ENCODE results near the gene IGF1. TPM values are rescaled to one million over a fixed set of nuclear protein-coding genes. Genes with fewer than 3 reads are reported as not detected.

The IGF1 gene
- polyA plus RNA-seq, 1 of the 3 experiments (the other 2 are of a cell fraction), result 0.07 TPM

GRCh38 chr12:102441077-102441596 lies 39.2 kb downstream of the IGF1 start:
- Histone ChIP-seq H3K36me3 (replicated peaks in 1 of 2; ENCODE audit: control insufficient read depth in 1 of 2, insufficient read depth in 2 of 2, low read length in 1 of 2) (no peaks in the 10 kb centered on the region), H2AFZ (ENCODE audit: low read depth) (no peak overlapping the region), H3K9ac (no peak overlapping the region), H3K4me2 (no peak overlapping the region), H4K20me1 (ENCODE audit: insufficient read depth) (no peaks in the 10 kb centered on the region), H3K4me1 (ENCODE audit: control insufficient read depth in 1 of 2, insufficient read depth in 2 of 2, low read depth in 1 of 2, low read length in 1 of 2) (peaks cover 0 to 15% of the 10 kb centered on the region in 2 experiments; a peak in 1 of 4 replicates), H3K27me3 (ENCODE audit: insufficient read depth) (no peaks in the 10 kb centered on the region), H3K79me2 (ENCODE audit: insufficient read depth) (no peaks in the 10 kb centered on the region), H3F3A (replicated peaks; ENCODE audit: insufficient read depth) (no peaks in the 10 kb centered on the region), H3K9me2 (no peaks in the 10 kb centered on the region), H3K9me3 (no peaks in the 10 kb centered on the region), H3K27ac (ENCODE audit: low read depth in 2 of 2, low read length in 1 of 2) (no peak overlapping the region), H3K4me3 (ENCODE audit: low read depth in 2 of 2, low read length in 1 of 2) (no peak overlapping the region)
- ChIA-PET CTCF (no interaction called here), POLR2A (no interaction called here)
- 5% methylated on average over 1 of the region's 1 CpG for WGBS (ENCODE audit: low lambda C conversion rate)
- no peak for DNase-seq
- TF ChIP-seq SMC3 (IDR thresholded peaks at IDR 0.05; ENCODE audit: low read depth, low read length), result no peak
- TF ChIP-seq PBX3 (IDR thresholded peaks at IDR 0.05), result no peak
- TF ChIP-seq NFIC (IDR thresholded peaks at IDR 0.05; ENCODE audit: borderline replicate concordance), result no peak
- no peak for TF ChIP-seq NRF1 (IDR thresholded peaks at IDR 0.05; ENCODE audit: low read depth, low read length)
- no peak for TF ChIP-seq USF2 (IDR thresholded peaks at IDR 0.05; ENCODE audit: borderline replicate concordance, low read depth, low read length)
- no peak for TF ChIP-seq RAD21 (IDR thresholded peaks at IDR 0.05; ENCODE audit: low read length)
- TF ChIP-seq MAX (IDR thresholded peaks at IDR 0.05; ENCODE audit: low read depth), result no peak
- no peak for TF ChIP-seq RXRA (IDR thresholded peaks at IDR 0.05; ENCODE audit: borderline replicate concordance, low read depth)
- TF ChIP-seq RCOR1 (IDR thresholded peaks at IDR 0.05; ENCODE audit: low read length), result no peak
- TF ChIP-seq IRF3 (IDR thresholded peaks at IDR 0.05; ENCODE audit: low read depth, low read length), result no peak
- no peak for TF ChIP-seq FOXJ3 (CRISPR knock-in tag; IDR thresholded peaks at IDR 0.05)
- no peak for TF ChIP-seq CHD2 (IDR thresholded peaks at IDR 0.05; ENCODE audit: low read length, partially characterized antibody)
- TF ChIP-seq GABPA (IDR thresholded peaks at IDR 0.05; ENCODE audit: low read depth), result no peak
- TF ChIP-seq MXI1 (IDR thresholded peaks at IDR 0.05; ENCODE audit: low read depth, low read length), result no peak
- TF ChIP-seq TCF12 (IDR thresholded peaks at IDR 0.05), result no peak
- TF ChIP-seq CTCF (IDR thresholded peaks at IDR 0.05), result no peak
- no peak for TF ChIP-seq MEF2A (IDR thresholded peaks at IDR 0.05; ENCODE audit: borderline replicate concordance, low read depth)
- no peak for TF ChIP-seq JUND (IDR thresholded peaks at IDR 0.05)
- TF ChIP-seq POLR2AphosphoS5 (IDR thresholded peaks at IDR 0.05; ENCODE audit: low read depth, low read length), result no peak

Measured in SK-N-SH (cell line).